Spinal cord (tissue), 10 donors: Measurements from ENCODE around the gene VPS51. TPM values are rescaled to one million over a fixed set of nuclear protein-coding genes. Genes with fewer than 3 reads are reported as not detected.

ENCODE experiments used
- DNase-seq, 6 donors: peaks; one replicate each; pipeline versions ENCODE4 v3.0.0 to v3.0.0-alpha.2; 2013 to 2015; ENCODE audit warnings: low spot score in 6 of 6, low read depth in 4 of 6
- H3K27ac ChIP-seq: one replicate; pipeline ENCODE4 v1.5.1; 2013; ENCODE audit warnings: low read depth, low read length, control low read depth
- H3K27me3 ChIP-seq: one replicate; pipeline ENCODE4 v1.6.1; 2013; ENCODE audit warnings: low read length; ENCODE audit not compliant: control insufficient read depth, insufficient read depth
- H3K36me3 ChIP-seq: one replicate; pipeline ENCODE4 v1.6.1; 2013; ENCODE audit warnings: low read length; ENCODE audit not compliant: control insufficient read depth, insufficient read depth
- H3K4me1 ChIP-seq: one replicate; pipeline ENCODE4 v1.6.1; 2013; ENCODE audit warnings: low read length; ENCODE audit not compliant: control insufficient read depth, insufficient read depth
- H3K4me3 ChIP-seq: one replicate; pipeline ENCODE4 v1.5.1; 2013; ENCODE audit warnings: low read depth, low read length, control low read depth
- H3K9me3 ChIP-seq: one replicate; pipeline ENCODE4 v1.6.1; 2013; ENCODE audit warnings: low read length; ENCODE audit not compliant: control insufficient read depth, insufficient read depth
- WGBS: methylation state at CpG from one replicate; pipeline ENCODE4 v1.1.5; 2013; ENCODE audit warnings: missing lambda C conversion rate; ENCODE audit not compliant: insufficient coverage; 5-methylcytosine and 5-hydroxymethylcytosine counted together
- polyA plus RNA-seq, 2 donors: library from polyadenylated mRNA; unstranded; fragments of 120-200 nt; gene quantifications; one replicate each; pipeline ENCODE4 v1.2.1, GENCODE V29; 2013; ENCODE audit not compliant: insufficient read length in 2 of 2
- total RNA-seq, 2 donors: library from RNA; depleted of rRNA in 1 of 2; stranded (reverse); fragments of 120-200 nt in 1 of 2; fragments of >200 nt in 1 of 2; gene quantifications; one replicate each; pipeline versions ENCODE4 v1.2.3 to v1.2.4, GENCODE V29; 2013 to 2014
- donor health status: healthy.

VPS51 gene
- total and polyA plus RNA-seq, 4 donors, result 91.4 to 165 (median 140) TPM

- no peak overlapping the region for H3K4me3 ChIP-seq
- no peak for DNase-seq
- H3K27ac ChIP-seq, result no peak overlapping the region
- peaks cover 61% of the 10 kb centered on the region for H3K36me3 ChIP-seq
- WGBS, result 94% methylated on average over 9 of the region's 12 CpGs
- H3K27me3 ChIP-seq, result no peaks in the 10 kb centered on the region
- H3K4me1 ChIP-seq, result peaks cover 16% of the 10 kb centered on the region
- H3K9me3 ChIP-seq, result no peaks in the 10 kb centered on the region
Observed at GRCh38 chr11:65125197-65126056, 29.4 kb downstream of the VPS51 start.

GRCh38 chr11:65126624-65127274 lies 30.7 kb downstream of the VPS51 start:
- Histone ChIP-seq H3K4me1 (peaks cover 6% of the 10 kb centered on the region), H3K27ac (no peak overlapping the region), H3K27me3 (no peaks in the 10 kb centered on the region), H3K4me3 (no peak overlapping the region), H3K9me3 (no peaks in the 10 kb centered on the region), H3K36me3 (peaks cover 71% of the 10 kb centered on the region)
- WGBS, result 88% methylated on average over 4 of the region's 6 CpGs
- no peak for DNase-seq

GRCh38 chr11:65127473-65128181 lies 31.6 kb downstream of the VPS51 start:
- 92% methylated on average over 6 of the region's 12 CpGs for WGBS
- Histone ChIP-seq H3K9me3 (no peaks in the 10 kb centered on the region), H3K27me3 (no peaks in the 10 kb centered on the region), H3K4me1 (peaks cover 11% of the 10 kb centered on the region), H3K36me3 (peaks cover 79% of the 10 kb centered on the region), H3K4me3 (no peak overlapping the region), H3K27ac (no peak overlapping the region)
- DNase-seq, result no peak

- peaks cover 16% of the 10 kb centered on the region for H3K4me1 ChIP-seq
- H3K4me3 ChIP-seq, result no peak overlapping the region
- no peak overlapping the region for H3K27ac ChIP-seq
- peaks cover 86% of the 10 kb centered on the region for H3K36me3 ChIP-seq
- no peaks in the 10 kb centered on the region for H3K27me3 ChIP-seq
- 91% methylated on average over 13 of the region's 15 CpGs for WGBS
- DNase-seq, result no peak
- no peaks in the 10 kb centered on the region for H3K9me3 ChIP-seq
Observed at GRCh38 chr11:65128182-65129145, 32.5 kb downstream of the VPS51 start.

- H3K9me3 ChIP-seq, result no peaks in the 10 kb centered on the region
- H3K4me1 ChIP-seq, result peaks cover 22% of the 10 kb centered on the region
- H3K36me3 ChIP-seq, result peaks cover 86% of the 10 kb centered on the region
- WGBS, result 90% methylated on average over 11 of the region's 13 CpGs
- no peak overlapping the region for H3K27ac ChIP-seq
- no peaks in the 10 kb centered on the region for H3K27me3 ChIP-seq
- DNase-seq, result no peak
- no peak overlapping the region for H3K4me3 ChIP-seq
Observed at GRCh38 chr11:65129649-65130441, 33.8 kb downstream of the VPS51 start.

GRCh38 chr11:65130631-65131416 lies 34.8 kb downstream of the VPS51 start:
- 95% methylated on average over 18 of the region's 19 CpGs for WGBS
- DNase-seq, result no peak
- Histone ChIP-seq H3K27ac (no peak overlapping the region), H3K4me3 (no peak overlapping the region), H3K27me3 (no peaks in the 10 kb centered on the region), H3K36me3 (peaks cover 77% of the 10 kb centered on the region), H3K4me1 (peaks cover 31% of the 10 kb centered on the region), H3K9me3 (no peaks in the 10 kb centered on the region)

GRCh38 chr11:65131417-65131776 lies 35.4 kb downstream of the VPS51 start:
- no CpG with 5 or more reads among the region's 3 CpGs for WGBS
- Histone ChIP-seq H3K4me3 (no peak overlapping the region), H3K36me3 (peaks cover 71% of the 10 kb centered on the region), H3K4me1 (peaks cover 32% of the 10 kb centered on the region), H3K27me3 (no peaks in the 10 kb centered on the region), H3K27ac (no peak overlapping the region), H3K9me3 (no peaks in the 10 kb centered on the region)
- DNase-seq, result no peak

- Histone ChIP-seq H3K4me3 (no peak overlapping the region), H3K27ac (no peak overlapping the region), H3K27me3 (no peaks in the 10 kb centered on the region), H3K36me3 (peaks cover 66% of the 10 kb centered on the region), H3K9me3 (no peaks in the 10 kb centered on the region), H3K4me1 (peaks cover 32% of the 10 kb centered on the region)
- DNase-seq, result no peak
- WGBS, result 94% methylated on average over 6 of the region's 6 CpGs
Observed at GRCh38 chr11:65131895-65132237, 35.9 kb downstream of the VPS51 start.
